22Rv1 (cell line): ENCODE data around the gene PFKL.

Experiments
- CTCF ChIP-seq: fragments of 450-650 bp; IDR thresholded peaks from 2 replicates; pipeline ENCODE4 v1.5.1; 2017; ENCODE audit warnings: mild to moderate bottlenecking
- ZFX ChIP-seq: fragments of 450-650 bp; IDR thresholded peaks from 2 replicates; pipeline ENCODE4 v1.6.1; 2017; ENCODE audit warnings: antibody characterized with exemption, borderline replicate concordance

- TF ChIP-seq CTCF (no peak), ZFX (no peak)
Measured at GRCh38 chr21:44318489-44319285, 18.8 kb downstream of the PFKL start.
